Measurements from ENCODE around the gene KRT14. TPM values are rescaled to one million over a fixed set of nuclear protein-coding genes. Genes with fewer than 3 reads are reported as not detected.
A peak's percentile ranks its signal among the peaks of the same experiment; 100 is the strongest.
"Not testable (repeated sequence)": the region's sequence is repeated elsewhere in the genome, so short reads cannot be mapped to it uniquely, and the experiment has no call there.

KRT14 gene
- total RNA-seq, 8 experiments from 2014 or later: 0.18 to 1.3 (median 0.54) TPM; not detected in 3

GRCh38 chr17:41576740-41577139 lies 10.0 kb downstream of the KRT14 start:
- H3K27ac ChIP-seq; in situ Hi-C loops (cut with MboI; ENCODE audit: low pct_unique_long_range_greater_than_20kb in 2 of 9, low sequenced_read_pairs in 9 of 9, unreplicated experiment in 9 of 9): not testable (repeated sequence)
- WGBS, 10 experiments: 50 to 100% methylated on average over 1 of the region's 4 CpGs; no CpG with 5 or more reads in 8 of the 10 experiments

GRCh38 chr17:41575336-41575735 lies 11.4 kb downstream of the KRT14 start:
- WGBS, 10 experiments: 58 to 81% (median 74%) methylated on average over 2 to 3 of the region's 3 CpGs; no CpG with 5 or more reads in 7 of the 10 experiments
- in situ Hi-C loops (cut with MboI; ENCODE audit: low pct_unique_long_range_greater_than_20kb in 2 of 9, low sequenced_read_pairs in 9 of 9, unreplicated experiment in 9 of 9): no loop called here
- H3K4me1 ChIP-seq (replicated peaks in 1 of 2): peaks cover 14 to 19% of the 10 kb centered on the region in 2 donors
- H3K4me3 ChIP-seq: no peak overlapping the region
- ATAC-seq (replicated peaks in 6 of 8): no peak
- no peak overlapping the region for H3K27ac ChIP-seq

More at GRCh38 chr17:41576740-41577139, 10.0 kb downstream of the KRT14 start:
- peaks cover 10 to 16% of the 10 kb centered on the region in 2 donors for H3K4me1 ChIP-seq (replicated peaks in 1 of 2)
- H3K4me3 ChIP-seq; ATAC-seq (replicated peaks in 6 of 8): not testable (repeated sequence)

- ATAC-seq (replicated peaks in 6 of 8): peak in 4 of 8 experiments; percentile 49 to 96 (median 92)
- 0 to 50% methylated on average over 1 to 4 of the region's 24 CpGs; no CpG with 5 or more reads in 8 of the 10 experiments for WGBS, 10 experiments
- H3K4me1 ChIP-seq (replicated peaks in 1 of 2): peaks cover 13 to 14% of the 10 kb centered on the region in 2 donors
- H3K4me3 ChIP-seq: no peak within 1 kb of the TSS
- peak within 1 kb of the TSS in 1 of 2 donors; percentile 23 for H3K27ac ChIP-seq
- in situ Hi-C loops (cut with MboI; ENCODE audit: low pct_unique_long_range_greater_than_20kb in 2 of 9, low sequenced_read_pairs in 9 of 9, unreplicated experiment in 9 of 9): loop anchor here in 2 of 9 experiments (25.0 kb wide), 2 partner anchors 91 to 659 kb away; no protein-coding TSS in a partner anchor
Measured at GRCh38 chr17:41571561-41572434, 14.9 kb downstream of the KRT14 start, which contains the start of gene KRT9. KRT9 (minus strand) TSS chr17:41572059; CDS start chr17:41571992, 67 bp downstream.

GRCh38 chr17:41567317-41567716 lies 19.4 kb downstream of the KRT14 start:
- WGBS, 10 experiments: 58 to 98% (median 87%) methylated on average over 2 to 6 of the region's 6 CpGs; no CpG with 5 or more reads in 1 of the 10 experiments

GRCh38 chr17:41565338-41565737 lies 21.4 kb downstream of the KRT14 start:
- ATAC-seq (replicated peaks in 6 of 8): no peak
- in situ Hi-C loops (cut with MboI; ENCODE audit: low pct_unique_long_range_greater_than_20kb in 2 of 9, low sequenced_read_pairs in 9 of 9, unreplicated experiment in 9 of 9): loop anchor here in 2 of 9 experiments (25.0 kb wide), 2 partner anchors 97 to 653 kb away; no protein-coding TSS in a partner anchor

More at GRCh38 chr17:41567317-41567716, 19.4 kb downstream of the KRT14 start:
- Histone ChIP-seq H3K4me1 (replicated peaks in 1 of 2) (peaks cover 14 to 17% of the 10 kb centered on the region in 2 donors), H3K4me3 (no peak overlapping the region), H3K27ac (no peak overlapping the region)
- no peak for ATAC-seq (replicated peaks in 6 of 8)
- in situ Hi-C loops (cut with MboI; ENCODE audit: low pct_unique_long_range_greater_than_20kb in 2 of 9, low sequenced_read_pairs in 9 of 9, unreplicated experiment in 9 of 9): loop anchor here in 2 of 9 experiments (25.0 kb wide), 2 partner anchors 95 to 655 kb away; no protein-coding TSS in a partner anchor

GRCh38 chr17:41563607-41564170 lies 23.0 kb downstream of the KRT14 start:
- in situ Hi-C loops (cut with MboI; ENCODE audit: low pct_unique_long_range_greater_than_20kb in 2 of 9, low sequenced_read_pairs in 9 of 9, unreplicated experiment in 9 of 9): loop anchor here in 2 of 9 experiments (25.0 kb wide), 2 partner anchors 99 to 651 kb away; no protein-coding TSS in a partner anchor

More at GRCh38 chr17:41565338-41565737, 21.4 kb downstream of the KRT14 start:
- Histone ChIP-seq H3K27ac (no peak overlapping the region), H3K4me3 (no peak overlapping the region), H3K4me1 (replicated peaks in 1 of 2) (peaks cover 13 to 16% of the 10 kb centered on the region in 2 donors)

GRCh38 chr17:41561554-41561953 lies 25.1 kb downstream of the KRT14 start:
- Histone ChIP-seq H3K4me3 (no peak overlapping the region), H3K4me1 (replicated peaks in 1 of 2) (peaks cover 13 to 16% of the 10 kb centered on the region in 2 donors), H3K27ac (no peak overlapping the region)
- peak in 2 of 8 experiments; percentile 48 to 61 for ATAC-seq (replicated peaks in 6 of 8)
- in situ Hi-C loops (cut with MboI; ENCODE audit: low pct_unique_long_range_greater_than_20kb in 2 of 9, low sequenced_read_pairs in 9 of 9, unreplicated experiment in 9 of 9): loop anchor here in 2 of 9 experiments (25.0 kb wide), 2 partner anchors 101 to 649 kb away; no protein-coding TSS in a partner anchor
- WGBS, 10 experiments: 40 to 83% (median 58%) methylated on average over 2 to 6 of the region's 6 CpGs; no CpG with 5 or more reads in 3 of the 10 experiments

More at GRCh38 chr17:41563607-41564170, 23.0 kb downstream of the KRT14 start:
- Histone ChIP-seq H3K27ac (no peak overlapping the region), H3K4me1 (replicated peaks in 1 of 2) (peaks cover 13 to 16% of the 10 kb centered on the region in 2 donors), H3K4me3 (no peak overlapping the region)
- WGBS, 10 experiments: 13 to 89% (median 63%) methylated on average over 1 to 3 of the region's 3 CpGs; no CpG with 5 or more reads in 1 of the 10 experiments
- ATAC-seq (replicated peaks in 6 of 8): peak in 3 of 8 experiments; percentile 21 to 42 (median 27)

GRCh38 chr17:41559548-41559947 lies 27.1 kb downstream of the KRT14 start:
- H3K4me3 ChIP-seq: no peak overlapping the region
- ATAC-seq (replicated peaks in 6 of 8): no peak
- WGBS, 10 experiments: 50 to 100% (median 88%) methylated on average over 1 to 2 of the region's 2 CpGs; no CpG with 5 or more reads in 5 of the 10 experiments
- H3K4me1 ChIP-seq (replicated peaks in 1 of 2): peaks cover 13 to 16% of the 10 kb centered on the region in 2 donors
- no peak overlapping the region for H3K27ac ChIP-seq
- in situ Hi-C loops (cut with MboI; ENCODE audit: low pct_unique_long_range_greater_than_20kb in 2 of 9, low sequenced_read_pairs in 9 of 9, unreplicated experiment in 9 of 9): loop anchor here in 3 of 9 experiments (10.0 to 25.0 kb wide), 3 partner anchors 85 to 647 kb away; no protein-coding TSS in a partner anchor

- Histone ChIP-seq H3K27ac (no peak overlapping the region), H3K4me1 (replicated peaks in 1 of 2) (peaks cover 5 to 9% of the 10 kb centered on the region in 2 donors), H3K4me3 (no peak overlapping the region)
- ATAC-seq (replicated peaks in 6 of 8): no peak
- in situ Hi-C loops (cut with MboI; ENCODE audit: low pct_unique_long_range_greater_than_20kb in 2 of 9, low sequenced_read_pairs in 9 of 9, unreplicated experiment in 9 of 9): loop anchor here in 3 of 9 experiments (10.0 to 25.0 kb wide), 3 partner anchors 88 to 645 kb away; no protein-coding TSS in a partner anchor
- WGBS, 10 experiments: 50 to 100% (median 90%) methylated on average over 1 to 5 of the region's 9 CpGs; no CpG with 5 or more reads in 6 of the 10 experiments
Measured at GRCh38 chr17:41556931-41557330, 29.8 kb downstream of the KRT14 start.

GRCh38 chr17:41556306-41556705 lies 30.4 kb downstream of the KRT14 start:
- Histone ChIP-seq H3K4me3 (no peak overlapping the region), H3K27ac (no peak overlapping the region), H3K4me1 (replicated peaks in 1 of 2) (peaks cover 3% of the 10 kb centered on the region in 2 donors)
- 50 to 100% (median 67%) methylated on average over 1 to 2 of the region's 5 CpGs; no CpG with 5 or more reads in 6 of the 10 experiments for WGBS, 10 experiments
- in situ Hi-C loops (cut with MboI; ENCODE audit: low pct_unique_long_range_greater_than_20kb in 2 of 9, low sequenced_read_pairs in 9 of 9, unreplicated experiment in 9 of 9): loop anchor here in 3 of 9 experiments (10.0 to 25.0 kb wide), 3 partner anchors 88 to 644 kb away; no protein-coding TSS in a partner anchor
- no peak for ATAC-seq (replicated peaks in 6 of 8)

- H3K27ac ChIP-seq: no peak overlapping the region
- H3K4me3 ChIP-seq: no peak overlapping the region
Measured at GRCh38 chr17:41555105-41555887, 31.4 kb downstream of the KRT14 start.

More at GRCh38 chr17:41555105-41555887, 31.4 kb downstream of the KRT14 start:
- no peaks in the 10 kb centered on the region for H3K4me1 ChIP-seq (replicated peaks in 1 of 2)
- WGBS, 10 experiments: 43 to 87% (median 78%) methylated on average over 3 to 5 of the region's 5 CpGs; no CpG with 5 or more reads in 1 of the 10 experiments
- in situ Hi-C loops (cut with MboI; ENCODE audit: low pct_unique_long_range_greater_than_20kb in 2 of 9, low sequenced_read_pairs in 9 of 9, unreplicated experiment in 9 of 9): loop anchor here in 3 of 9 experiments (10.0 to 25.0 kb wide), 3 partner anchors 90 to 643 kb away; no protein-coding TSS in a partner anchor
- ATAC-seq (replicated peaks in 6 of 8): no peak

Data from motor neuron (in vitro differentiated cells).